Nephron progenitor cell (in vitro differentiated cells): ENCODE results near the gene SDK1.

Source experiments
- DNase-seq: peaks from one replicate; pipeline ENCODE4 v3.0.0; 2021
- H3K27ac Mint-ChIP-seq: 2 replicates; pipeline ENCODE4 v1.8.0; 2021; ENCODE audit warnings: mild to moderate bottlenecking, moderate library complexity, mixed read lengths
- H3K27me3 Mint-ChIP-seq: 2 replicates; pipeline ENCODE4 v1.8.0; 2021; ENCODE audit warnings: mild to moderate bottlenecking, low read depth, mixed read lengths; ENCODE audit not compliant: poor library complexity
- H3K36me3 Mint-ChIP-seq: 2 replicates; pipeline ENCODE4 v1.8.0; 2021; ENCODE audit warnings: low read depth, mixed read lengths
- H3K4me1 Mint-ChIP-seq: 2 replicates; pipeline ENCODE4 v1.8.0; 2021; ENCODE audit warnings: mixed read lengths
- H3K4me3 Mint-ChIP-seq: 2 replicates; pipeline ENCODE4 v1.8.0; 2021; ENCODE audit warnings: mild to moderate bottlenecking, moderate library complexity, mixed read lengths
- H3K9me3 Mint-ChIP-seq: 2 replicates; pipeline ENCODE4 v1.8.0; 2021; ENCODE audit warnings: mild to moderate bottlenecking, moderate library complexity, mixed read lengths
- CTCF ChIP-seq: fragments of 200-600 bp; sonication (generic); IDR thresholded peaks from 2 replicates; pipeline ENCODE4 v1.5.0; 2021; ENCODE audit warnings: antibody characterized with exemption

Gene SDK1

GRCh38 chr7:3732395-3733005, 431.4 kb downstream of the SDK1 start:
- Mint-ChIP-seq H3K36me3 (peaks cover 4% of the 10 kb centered on the region), H3K4me1 (no peaks in the 10 kb centered on the region), H3K4me3 (no peak overlapping the region), H3K9me3 (peaks cover 21% of the 10 kb centered on the region), H3K27ac (no peak overlapping the region), H3K27me3 (peaks cover 2% of the 10 kb centered on the region)
- DNase-seq = no peak
- TF ChIP-seq CTCF = no peak

- DNase-seq = no peak
- Mint-ChIP-seq H3K9me3 (peaks cover 32% of the 10 kb centered on the region), H3K4me3 (no peak overlapping the region), H3K27me3 (peaks cover 2% of the 10 kb centered on the region), H3K27ac (no peak overlapping the region), H3K36me3 (peaks cover 12% of the 10 kb centered on the region), H3K4me1 (no peaks in the 10 kb centered on the region)
- no peak for TF ChIP-seq CTCF
These were observed 432.6 kb downstream of the SDK1 start for GRCh38 chr7:3733541-3734140.

- DNase-seq = no peak
- no peak for TF ChIP-seq CTCF
- H3K27ac Mint-ChIP-seq = no peak overlapping the region
- H3K36me3 Mint-ChIP-seq = peaks cover 19% of the 10 kb centered on the region
- H3K9me3 Mint-ChIP-seq = peaks cover 47% of the 10 kb centered on the region
- no peaks in the 10 kb centered on the region for H3K4me1 Mint-ChIP-seq
- H3K27me3 Mint-ChIP-seq = peaks cover 2% of the 10 kb centered on the region
- no peak overlapping the region for H3K4me3 Mint-ChIP-seq
These were observed 437.9 kb downstream of the SDK1 start for GRCh38 chr7:3738964-3739363.

GRCh38 chr7:3739983-3740382, 438.9 kb downstream of the SDK1 start:
- no peak for DNase-seq
- no peak for TF ChIP-seq CTCF
- peaks cover 19% of the 10 kb centered on the region for H3K36me3 Mint-ChIP-seq
- H3K27ac Mint-ChIP-seq = no peak overlapping the region
- H3K27me3 Mint-ChIP-seq = no peaks in the 10 kb centered on the region
- H3K4me1 Mint-ChIP-seq = no peaks in the 10 kb centered on the region
- no peak overlapping the region for H3K4me3 Mint-ChIP-seq
- peaks cover 50% of the 10 kb centered on the region for H3K9me3 Mint-ChIP-seq

- H3K27me3 Mint-ChIP-seq = no peaks in the 10 kb centered on the region
- no peaks in the 10 kb centered on the region for H3K36me3 Mint-ChIP-seq
- TF ChIP-seq CTCF = no peak
- H3K4me3 Mint-ChIP-seq = no peak overlapping the region
- H3K4me1 Mint-ChIP-seq = peaks cover 5% of the 10 kb centered on the region
- H3K27ac Mint-ChIP-seq = no peak overlapping the region
- H3K9me3 Mint-ChIP-seq = peaks cover 4% of the 10 kb centered on the region
- no peak for DNase-seq
These were observed 446.4 kb downstream of the SDK1 start for GRCh38 chr7:3747467-3747866.

- Mint-ChIP-seq H3K27me3 (no peaks in the 10 kb centered on the region), H3K27ac (no peak overlapping the region), H3K36me3 (no peaks in the 10 kb centered on the region), H3K4me1 (peaks cover 10% of the 10 kb centered on the region), H3K9me3 (peaks cover 4% of the 10 kb centered on the region), H3K4me3 (no peak overlapping the region)
- TF ChIP-seq CTCF = no peak
- DNase-seq = no peak
These were observed 447.3 kb downstream of the SDK1 start for GRCh38 chr7:3748389-3748788.
